ENCODE results near the gene AMOTL2. TPM values are rescaled to one million over a fixed set of nuclear protein-coding genes. Genes with fewer than 3 reads are reported as not detected.

Gene AMOTL2
- total RNA-seq, 1 experiment from 2014 or later = 142 TPM

DNA sequence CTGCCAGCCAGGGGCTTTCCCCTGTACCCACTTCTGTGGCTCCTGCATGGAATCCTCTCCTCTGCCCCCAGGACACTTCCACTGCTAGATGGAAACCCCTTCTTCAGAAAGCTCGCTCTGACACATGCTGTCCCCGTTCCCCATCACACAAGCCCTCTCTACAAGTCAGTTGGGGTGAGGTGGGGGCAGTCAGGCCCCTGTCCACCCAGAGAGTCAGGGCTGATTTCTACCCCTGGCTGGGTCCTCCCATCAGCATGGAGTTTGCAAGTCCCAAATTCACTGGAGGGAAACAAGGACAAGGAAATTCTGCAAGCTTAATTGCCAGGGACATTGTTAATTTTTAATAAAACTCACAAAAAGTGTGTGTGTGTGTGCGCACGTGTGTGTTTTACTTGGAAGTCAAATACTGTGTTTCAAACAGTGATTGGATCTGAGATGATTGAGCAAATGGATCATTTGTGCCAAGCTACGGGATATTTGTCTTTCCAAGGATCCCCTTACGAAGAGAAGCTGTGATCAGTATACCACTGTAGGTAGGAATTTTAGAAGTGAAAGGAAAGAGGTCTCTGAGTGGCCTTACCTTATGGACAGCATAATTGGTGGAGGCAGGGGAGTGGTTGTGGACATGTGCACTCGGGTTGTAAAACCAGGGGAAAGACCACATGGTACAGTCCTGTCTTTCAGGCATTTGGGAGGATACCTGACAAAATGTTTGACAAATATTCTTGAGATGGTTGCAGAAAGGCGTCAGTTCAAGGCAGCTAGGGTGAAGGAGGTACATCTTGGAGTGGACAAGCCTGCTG, 1.5 kb upstream of the AMOTL2 start:
- Histone ChIP-seq H3K4me1 (replicated peaks) (peaks cover 30% of the 10 kb centered on the region), H3K9me3 (replicated peaks) (peaks cover 3% of the 10 kb centered on the region; the same call in 1 of the 2 replicates), H3K27ac (no peak overlapping the region; the same call in 1 of the 2 replicates), H3K27me3 (replicated peaks) (no peaks in the 10 kb centered on the region), H3K4me3 (no peak overlapping the region; the same call in 1 of the 2 replicates), H3K36me3 (peaks cover 33% of the 10 kb centered on the region)
- DNase-seq (ENCODE audit: low read depth in 1 of 2, low spot score in 2 of 2) = peak in 1 of 2 experiments; percentile 9

DNA sequence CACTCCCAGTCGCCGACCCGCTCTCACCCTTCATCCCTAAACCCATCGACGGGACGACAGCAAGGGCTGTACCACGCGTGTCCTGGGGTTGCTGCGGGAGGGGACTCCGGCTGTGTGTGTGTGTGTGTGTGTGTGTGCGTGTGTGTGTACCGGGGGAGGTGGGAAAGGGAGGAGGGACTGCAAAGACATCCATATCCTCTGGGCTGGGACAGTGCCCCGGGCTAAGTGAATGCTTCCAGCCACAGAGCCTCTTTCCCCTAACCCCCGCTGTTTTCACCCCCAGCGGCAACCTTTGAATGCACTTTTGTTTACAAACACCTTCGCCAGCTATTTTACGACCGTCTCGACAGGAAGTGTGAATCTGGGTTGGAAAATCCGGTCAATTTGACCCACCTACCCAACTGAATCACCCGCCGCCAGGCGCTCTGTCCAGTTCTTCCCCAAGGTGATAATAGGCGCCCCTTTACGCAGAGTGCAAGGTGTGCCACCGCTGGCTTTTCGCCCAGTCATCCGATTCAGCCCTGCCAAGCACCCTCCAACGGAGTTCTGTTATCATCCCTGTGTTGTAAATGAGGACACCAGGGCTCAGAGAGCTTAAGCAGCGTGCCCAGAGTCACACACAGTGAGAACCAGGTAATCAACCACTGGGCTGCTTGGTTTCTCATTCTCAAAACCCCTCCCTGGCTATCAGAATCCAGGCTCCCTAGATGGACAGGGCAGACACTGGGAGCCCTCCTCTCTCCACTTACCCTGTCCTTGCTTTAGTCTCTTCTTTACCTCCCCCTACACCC, 739 bp upstream of the AMOTL2 start:
- Histone ChIP-seq H3K27me3 (replicated peaks) (no peaks in the 10 kb centered on the region), H3K9me3 (replicated peaks) (peaks cover 3% of the 10 kb centered on the region; the same call in 1 of the 2 replicates), H3K4me3 (peak overlapping the region; percentile 99), H3K36me3 (peaks cover 41% of the 10 kb centered on the region), H3K27ac (peak overlapping the region; percentile 100), H3K4me1 (replicated peaks) (peaks cover 38% of the 10 kb centered on the region)
- peak; percentile 79 to 87 for DNase-seq (ENCODE audit: low read depth in 1 of 2, low spot score in 2 of 2)

DNA sequence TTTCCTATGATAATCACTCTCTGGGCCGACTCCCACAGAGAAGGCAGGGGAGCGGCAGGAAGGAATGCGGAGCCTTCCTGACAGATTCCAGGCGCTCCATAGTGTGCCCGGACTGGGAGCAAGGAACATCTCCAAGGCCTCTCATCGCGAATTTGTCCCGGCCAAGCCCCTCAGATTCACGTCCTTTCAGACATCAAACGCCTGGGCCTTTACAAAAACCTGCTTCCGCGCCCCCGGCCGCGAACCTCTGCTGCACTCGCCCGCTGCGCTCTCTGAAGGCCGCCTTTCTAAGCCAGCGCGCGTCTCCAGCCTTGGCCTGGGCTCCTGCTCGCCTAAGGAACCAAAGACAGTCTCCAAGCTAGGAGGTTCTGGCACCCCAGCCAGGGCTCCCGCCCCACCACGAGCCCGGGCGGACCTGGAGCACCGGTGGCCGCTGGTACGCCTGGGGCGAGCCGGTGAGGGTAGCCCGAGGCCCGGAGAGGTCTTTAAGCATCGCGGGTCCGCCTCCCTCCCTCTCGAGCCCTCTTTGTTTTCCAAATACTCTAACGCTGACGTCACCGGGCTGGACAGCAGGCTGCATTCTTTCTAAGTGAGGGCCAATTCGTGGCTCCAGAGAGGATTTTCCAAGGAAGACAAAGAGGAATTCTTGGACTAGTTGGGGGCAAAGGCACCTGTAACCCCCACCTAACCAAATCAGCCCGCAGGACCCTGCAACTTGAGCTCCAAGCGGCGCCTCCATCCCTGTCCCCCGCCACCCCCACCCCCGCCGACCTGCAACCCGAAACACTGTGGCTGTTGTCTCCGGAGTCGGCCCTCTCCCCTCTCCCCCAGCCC, 759 bp downstream of the AMOTL2 start:
- H3K27ac ChIP-seq = peak overlapping the region; percentile 100
- no peaks in the 10 kb centered on the region for H3K27me3 ChIP-seq (replicated peaks)
- DNase-seq (ENCODE audit: low read depth in 1 of 2, low spot score in 2 of 2) = peak; percentile 91 to 94
- H3K4me1 ChIP-seq (replicated peaks) = peaks cover 53% of the 10 kb centered on the region
- H3K9me3 ChIP-seq (replicated peaks) = peaks cover 3% of the 10 kb centered on the region; the same call in 1 of the 2 replicates
- peaks cover 56% of the 10 kb centered on the region for H3K36me3 ChIP-seq
- peak overlapping the region; percentile 99 for H3K4me3 ChIP-seq

- peak in 1 of 2 experiments; percentile 29 for DNase-seq (ENCODE audit: low read depth in 1 of 2, low spot score in 2 of 2)
- peak overlapping the region; percentile 100 for H3K27ac ChIP-seq
- H3K27me3 ChIP-seq (replicated peaks) = no peaks in the 10 kb centered on the region
- H3K9me3 ChIP-seq (replicated peaks) = peaks cover 3% of the 10 kb centered on the region; the same call in 1 of the 2 replicates
- peaks cover 61% of the 10 kb centered on the region for H3K4me1 ChIP-seq (replicated peaks)
- H3K36me3 ChIP-seq = peaks cover 64% of the 10 kb centered on the region
- peak overlapping the region; percentile 99 for H3K4me3 ChIP-seq
Observed at GRCh38 chr3:134372396-134373270, 1.6 kb downstream of the AMOTL2 start.

DNA sequence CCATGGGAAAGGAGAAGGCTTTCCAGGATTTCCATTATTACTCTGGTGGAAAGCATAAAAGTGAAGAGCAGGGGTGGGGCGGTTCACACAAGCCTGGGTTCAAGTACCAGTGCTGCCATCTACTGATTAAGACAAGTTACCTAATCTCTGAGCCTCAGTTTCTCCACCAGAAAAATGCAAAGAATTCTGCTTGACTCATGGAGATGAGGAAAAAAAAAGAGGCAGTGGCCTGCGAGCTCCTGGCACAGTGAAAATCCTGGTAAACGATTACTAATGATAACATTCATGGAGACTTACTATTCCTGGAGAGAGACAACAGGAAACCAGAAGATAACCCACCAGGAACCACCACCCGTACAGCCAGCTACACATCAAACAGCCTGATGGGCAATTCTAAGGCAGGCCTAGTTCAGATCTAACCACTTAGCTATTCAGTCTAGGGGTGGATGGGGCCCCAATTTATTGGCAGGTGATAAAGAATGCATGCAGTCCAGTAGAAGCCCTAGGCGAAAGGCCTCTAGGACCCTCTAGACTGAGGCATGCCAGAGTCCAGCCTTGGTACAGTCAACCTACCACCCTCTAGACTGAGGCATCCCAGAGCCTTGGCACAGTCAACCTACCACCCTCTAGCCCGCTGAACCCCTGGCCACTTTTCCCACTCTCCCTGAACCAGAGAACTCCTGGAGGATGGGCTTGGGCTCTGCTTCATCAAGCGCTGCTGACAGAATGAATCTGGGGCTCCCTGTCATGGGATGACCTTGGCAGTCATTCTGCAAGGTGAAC, 2.5 kb downstream of the AMOTL2 start:
- Histone ChIP-seq H3K27ac (peak overlapping the region; percentile 100), H3K4me1 (replicated peaks) (peaks cover 70% of the 10 kb centered on the region), H3K36me3 (peaks cover 73% of the 10 kb centered on the region), H3K9me3 (replicated peaks) (peaks cover 3% of the 10 kb centered on the region; the same call in 1 of the 2 replicates), H3K4me3 (peak overlapping the region; percentile 99), H3K27me3 (replicated peaks) (no peaks in the 10 kb centered on the region)
- DNase-seq (ENCODE audit: low read depth in 1 of 2, low spot score in 2 of 2) = peak in 1 of 2 experiments; percentile 51

DNA sequence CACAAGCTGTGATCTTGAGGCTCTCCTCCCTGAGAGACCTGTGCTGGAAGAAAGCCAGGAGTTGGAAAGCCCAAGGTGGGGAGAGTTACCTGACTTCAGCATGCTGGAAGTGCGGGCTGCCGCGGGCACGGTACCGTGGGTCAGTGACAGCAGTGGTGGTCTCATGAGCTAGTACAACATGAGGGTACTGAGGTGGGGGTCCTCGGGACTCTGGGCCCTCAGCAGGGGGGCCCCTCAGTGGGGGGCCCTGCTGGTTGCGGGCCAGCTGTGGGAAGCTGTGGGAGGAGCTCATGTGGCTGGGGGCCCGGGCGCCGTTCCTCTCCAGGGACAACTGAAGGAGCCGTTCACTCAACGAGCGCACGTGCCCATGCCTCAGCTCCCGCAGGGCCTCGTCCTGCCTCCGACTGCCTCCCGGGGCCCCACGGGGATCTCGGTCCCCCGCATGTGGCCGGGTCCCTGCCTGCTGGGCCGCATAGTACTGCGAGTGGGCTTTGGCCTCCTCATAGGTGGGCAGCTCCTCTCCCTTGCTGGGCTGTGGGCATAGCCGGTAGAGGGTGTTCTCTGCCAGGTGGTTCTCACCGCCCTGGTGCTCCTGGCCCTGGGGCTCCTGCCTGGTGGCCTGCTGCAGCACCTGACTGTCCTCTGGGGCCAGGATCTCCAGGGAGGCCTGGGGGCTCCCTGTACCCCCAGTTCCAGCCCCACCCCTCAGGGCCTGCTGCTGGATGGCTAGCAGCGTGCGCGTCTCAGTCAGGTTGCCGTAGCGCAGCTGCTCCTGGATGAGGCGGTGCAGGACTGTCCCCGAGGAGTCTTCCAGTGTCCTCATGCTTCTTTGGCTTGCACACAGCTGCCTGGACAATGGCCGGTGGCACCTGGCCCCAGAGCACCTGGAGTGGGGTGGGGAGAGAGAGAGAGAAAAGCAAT, 3.4 kb downstream of the AMOTL2 start:
- H3K4me1 ChIP-seq (replicated peaks) = peaks cover 79% of the 10 kb centered on the region
- peaks cover 82% of the 10 kb centered on the region for H3K36me3 ChIP-seq
- H3K27me3 ChIP-seq (replicated peaks) = no peaks in the 10 kb centered on the region
- peak overlapping the region; percentile 100 for H3K27ac ChIP-seq
- H3K4me3 ChIP-seq = no peak overlapping the region
- DNase-seq (ENCODE audit: low read depth in 1 of 2, low spot score in 2 of 2) = no peak
- peaks cover 3% of the 10 kb centered on the region; the same call in 1 of the 2 replicates for H3K9me3 ChIP-seq (replicated peaks)

DNA sequence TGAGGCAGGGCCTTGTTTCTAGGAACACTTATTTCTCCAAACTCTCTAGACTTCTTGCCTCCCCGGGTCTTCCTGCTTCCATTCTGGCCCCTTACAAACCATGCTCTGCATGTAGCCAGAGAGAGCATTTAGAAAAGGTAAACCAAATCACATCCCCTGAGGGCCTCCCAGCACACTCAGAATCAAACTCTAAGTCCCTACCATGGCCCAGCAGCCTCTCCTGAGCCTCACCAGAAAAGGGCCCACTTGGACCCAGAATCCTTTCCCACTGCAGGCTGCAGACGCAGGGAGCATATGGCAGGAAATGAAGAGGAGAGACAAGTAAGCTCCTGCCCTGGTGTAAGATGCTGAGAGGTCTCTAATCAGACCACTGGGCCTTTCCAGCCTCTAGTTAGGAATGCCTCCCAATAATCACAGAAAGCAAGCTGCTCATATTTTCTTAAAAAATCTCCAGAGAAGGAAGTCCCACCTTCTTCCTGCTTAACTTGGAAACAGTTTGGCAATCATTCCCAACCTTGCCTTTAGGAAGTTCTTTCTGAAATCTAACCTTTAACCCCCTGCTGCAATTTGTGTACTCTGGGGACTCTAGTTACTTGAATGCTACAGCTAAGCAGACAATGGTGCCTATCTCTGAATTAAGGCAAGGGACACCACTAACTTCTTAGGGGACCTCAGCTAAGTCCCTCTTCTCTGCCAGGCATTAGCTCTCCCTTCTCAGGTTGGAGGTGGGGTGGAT, 4.2 kb downstream of the AMOTL2 start:
- peaks cover 90% of the 10 kb centered on the region for H3K36me3 ChIP-seq
- H3K9me3 ChIP-seq (replicated peaks) = peaks cover 3% of the 10 kb centered on the region; the same call in 1 of the 2 replicates
- H3K27me3 ChIP-seq (replicated peaks) = no peaks in the 10 kb centered on the region
- H3K4me1 ChIP-seq (replicated peaks) = peaks cover 80% of the 10 kb centered on the region
- DNase-seq (ENCODE audit: low read depth in 1 of 2, low spot score in 2 of 2) = peak in 1 of 2 experiments; percentile 24
- peak overlapping the region; percentile 85 for H3K27ac ChIP-seq
- H3K4me3 ChIP-seq = no peak overlapping the region

GRCh38 chr3:134369231-134369741, 5.0 kb downstream of the AMOTL2 start:
- Histone ChIP-seq H3K36me3 (peaks cover 97% of the 10 kb centered on the region), H3K9me3 (replicated peaks) (peaks cover 3% of the 10 kb centered on the region; the same call in 1 of the 2 replicates), H3K27me3 (replicated peaks) (no peaks in the 10 kb centered on the region), H3K27ac (peak overlapping the region; percentile 85), H3K4me1 (replicated peaks) (peaks cover 83% of the 10 kb centered on the region), H3K4me3 (no peak overlapping the region)
- peak; percentile 83 to 90 for DNase-seq (ENCODE audit: low read depth in 1 of 2, low spot score in 2 of 2)

- peak overlapping the region; percentile 85 for H3K27ac ChIP-seq
- H3K9me3 ChIP-seq (replicated peaks) = peaks cover 3% of the 10 kb centered on the region; the same call in 1 of the 2 replicates
- DNase-seq (ENCODE audit: low read depth in 1 of 2, low spot score in 2 of 2) = no peak
- H3K36me3 ChIP-seq = peaks cover 97% of the 10 kb centered on the region
- peaks cover 88% of the 10 kb centered on the region for H3K4me1 ChIP-seq (replicated peaks)
- H3K27me3 ChIP-seq (replicated peaks) = no peaks in the 10 kb centered on the region
- no peak overlapping the region for H3K4me3 ChIP-seq
Observed at GRCh38 chr3:134368751-134369105, 5.5 kb downstream of the AMOTL2 start.

GRCh38 chr3:134367869-134368750, 6.1 kb downstream of the AMOTL2 start:
- no peaks in the 10 kb centered on the region for H3K27me3 ChIP-seq (replicated peaks)
- H3K27ac ChIP-seq = peak overlapping the region; percentile 85
- H3K9me3 ChIP-seq (replicated peaks) = no peaks in the 10 kb centered on the region
- H3K4me1 ChIP-seq (replicated peaks) = peaks cover 94% of the 10 kb centered on the region
- peaks cover 97% of the 10 kb centered on the region for H3K36me3 ChIP-seq
- peak in 1 of 2 experiments; percentile 9 for DNase-seq (ENCODE audit: low read depth in 1 of 2, low spot score in 2 of 2)
- no peak overlapping the region for H3K4me3 ChIP-seq
